Vagina (tissue), 2 donors: ENCODE results near the gene DYDC2.

Experiments used
- POLR2A ChIP-seq, 2 donors: fragments of 450-650 bp; IDR thresholded peaks; one replicate each; pipeline ENCODE4 v1.6.1; 2017; ENCODE audit warnings: antibody characterized with exemption in 2 of 2, mild to moderate bottlenecking in 2 of 2, moderate library complexity in 2 of 2
- POLR2AphosphoS5 ChIP-seq, 2 donors: sonication (generic); formaldehyde crosslinking; IDR thresholded peaks; one replicate each; pipeline ENCODE4 v1.9.0; 2017; ENCODE audit warnings: antibody characterized with exemption in 2 of 2, mild to moderate bottlenecking in 2 of 2, low read depth in 1 of 2; ENCODE audit not compliant: insufficient read depth in 1 of 2
- TF ChIP-seq, protein P1 (sequence below), 3 experiments: fragments of 450-650 bp in 2 of 3; fragments of 200-600 bp in 1 of 3; sonication (generic) in 1 of 3; IDR thresholded peaks; one replicate each; pipeline ENCODE4 v1.5.1; 2017 to 2019; ENCODE audit warnings: antibody characterized with exemption in 3 of 3, mild to moderate bottlenecking in 2 of 3, moderate library complexity in 2 of 3

DNA sequence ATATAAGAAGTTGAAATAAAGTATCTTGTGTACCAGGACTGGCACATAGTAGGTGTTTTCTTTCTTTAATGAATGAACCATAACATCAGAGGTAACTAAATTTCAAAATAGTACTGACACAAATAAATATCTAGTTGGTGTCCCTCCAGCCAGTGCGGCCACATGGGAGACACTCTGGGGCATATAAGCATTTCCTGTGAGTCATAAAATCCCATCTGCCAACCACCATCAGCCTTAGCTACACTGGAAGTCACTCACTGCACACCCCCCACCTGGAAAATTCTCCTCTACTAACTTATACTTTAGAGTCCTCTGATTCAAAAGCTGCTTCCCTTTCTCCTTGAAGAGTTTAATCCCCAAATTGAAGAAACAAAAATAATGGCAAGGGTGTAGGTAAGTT, 32.5 kb upstream of the DYDC2 start:
- TF ChIP-seq POLR2A (IDR thresholded peaks at IDR 0.05): no peak
- TF ChIP-seq, protein P1, sequence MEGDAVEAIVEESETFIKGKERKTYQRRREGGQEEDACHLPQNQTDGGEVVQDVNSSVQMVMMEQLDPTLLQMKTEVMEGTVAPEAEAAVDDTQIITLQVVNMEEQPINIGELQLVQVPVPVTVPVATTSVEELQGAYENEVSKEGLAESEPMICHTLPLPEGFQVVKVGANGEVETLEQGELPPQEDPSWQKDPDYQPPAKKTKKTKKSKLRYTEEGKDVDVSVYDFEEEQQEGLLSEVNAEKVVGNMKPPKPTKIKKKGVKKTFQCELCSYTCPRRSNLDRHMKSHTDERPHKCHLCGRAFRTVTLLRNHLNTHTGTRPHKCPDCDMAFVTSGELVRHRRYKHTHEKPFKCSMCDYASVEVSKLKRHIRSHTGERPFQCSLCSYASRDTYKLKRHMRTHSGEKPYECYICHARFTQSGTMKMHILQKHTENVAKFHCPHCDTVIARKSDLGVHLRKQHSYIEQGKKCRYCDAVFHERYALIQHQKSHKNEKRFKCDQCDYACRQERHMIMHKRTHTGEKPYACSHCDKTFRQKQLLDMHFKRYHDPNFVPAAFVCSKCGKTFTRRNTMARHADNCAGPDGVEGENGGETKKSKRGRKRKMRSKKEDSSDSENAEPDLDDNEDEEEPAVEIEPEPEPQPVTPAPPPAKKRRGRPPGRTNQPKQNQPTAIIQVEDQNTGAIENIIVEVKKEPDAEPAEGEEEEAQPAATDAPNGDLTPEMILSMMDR (IDR thresholded peaks at IDR 0.05): no peak
- no peak for TF ChIP-seq POLR2AphosphoS5 (IDR thresholded peaks at IDR 0.05; ENCODE audit: insufficient read depth in 1 of 2, low read depth in 1 of 2)
